ENCODE measurements around the gene OR2S2. TPM values are rescaled to one million over a fixed set of nuclear protein-coding genes. Genes with fewer than 3 reads are reported as not detected.
"Not testable (repeated sequence)": the region's sequence is repeated elsewhere in the genome, so short reads cannot be mapped to it uniquely, and the experiment has no call there.

OR2S2 gene
- total RNA-seq, 1 donor from 2014 or later, result not detected

- TF ChIP-seq CTCF (IDR thresholded peaks at IDR 0.05; ENCODE audit: unreplicated experiment), result no peak
- Mint-ChIP-seq H3K36me3 (no peaks in the 10 kb centered on the region), H3K4me3 (no peak overlapping the region), H3K4me1 (no peaks in the 10 kb centered on the region), H3K9me3 (peaks cover 12% of the 10 kb centered on the region), H3K27me3 (ENCODE audit: low read depth) (peaks cover 51% of the 10 kb centered on the region), H3K27ac (no peak overlapping the region)
- no peak for DNase-seq (ENCODE audit: low spot score in 2 of 2, unreplicated experiment in 2 of 2)
Measured at GRCh38 chr9:35996358-35996970, 38.5 kb upstream of the OR2S2 start.

- H3K27me3 Mint-ChIP-seq (ENCODE audit: low read depth), result peaks cover 53% of the 10 kb centered on the region
- no peak overlapping the region for H3K4me3 Mint-ChIP-seq
- no peaks in the 10 kb centered on the region for H3K4me1 Mint-ChIP-seq
- H3K36me3 Mint-ChIP-seq, result no peaks in the 10 kb centered on the region
- no peak for DNase-seq (ENCODE audit: low spot score in 2 of 2, unreplicated experiment in 2 of 2)
- TF ChIP-seq CTCF (IDR thresholded peaks at IDR 0.05; ENCODE audit: unreplicated experiment), result no peak
- no peak overlapping the region for H3K27ac Mint-ChIP-seq
- H3K9me3 Mint-ChIP-seq, result peaks cover 12% of the 10 kb centered on the region
Measured at GRCh38 chr9:35994959-35995358, 37.0 kb upstream of the OR2S2 start.

GRCh38 chr9:35993976-35994720, 36.2 kb upstream of the OR2S2 start:
- Mint-ChIP-seq H3K36me3 (no peaks in the 10 kb centered on the region), H3K4me1 (no peaks in the 10 kb centered on the region), H3K9me3 (peaks cover 12% of the 10 kb centered on the region), H3K27ac (no peak overlapping the region), H3K4me3 (no peak overlapping the region), H3K27me3 (ENCODE audit: low read depth) (peaks cover 54% of the 10 kb centered on the region)
- no peak for DNase-seq (ENCODE audit: low spot score in 2 of 2, unreplicated experiment in 2 of 2)
- TF ChIP-seq CTCF (IDR thresholded peaks at IDR 0.05; ENCODE audit: unreplicated experiment), result no peak

- H3K27ac Mint-ChIP-seq; H3K4me3 Mint-ChIP-seq; H3K36me3 Mint-ChIP-seq; H3K9me3 Mint-ChIP-seq; H3K4me1 Mint-ChIP-seq; DNase-seq (ENCODE audit: low spot score in 2 of 2, unreplicated experiment in 2 of 2): not testable (repeated sequence)
- peaks cover 64% of the 10 kb centered on the region for H3K27me3 Mint-ChIP-seq (ENCODE audit: low read depth)
Measured at GRCh38 chr9:35993136-35993535, 35.2 kb upstream of the OR2S2 start.

- Mint-ChIP-seq H3K9me3 (no peaks in the 10 kb centered on the region), H3K4me3 (no peak overlapping the region), H3K27me3 (ENCODE audit: low read depth) (peaks cover 70% of the 10 kb centered on the region), H3K36me3 (no peaks in the 10 kb centered on the region), H3K27ac (no peak overlapping the region), H3K4me1 (no peaks in the 10 kb centered on the region)
- TF ChIP-seq CTCF (IDR thresholded peaks at IDR 0.05; ENCODE audit: unreplicated experiment), result no peak
- no peak for DNase-seq (ENCODE audit: low spot score in 2 of 2, unreplicated experiment in 2 of 2)
Measured at GRCh38 chr9:35990155-35990554, 32.2 kb upstream of the OR2S2 start.

GRCh38 chr9:35984021-35984420, 26.1 kb upstream of the OR2S2 start:
- Mint-ChIP-seq H3K36me3 (no peaks in the 10 kb centered on the region), H3K27me3 (ENCODE audit: low read depth) (peaks cover 33% of the 10 kb centered on the region), H3K4me3 (no peak overlapping the region), H3K4me1 (peaks cover 15% of the 10 kb centered on the region), H3K27ac (no peak overlapping the region), H3K9me3 (no peaks in the 10 kb centered on the region)
- no peak for TF ChIP-seq CTCF (IDR thresholded peaks at IDR 0.05; ENCODE audit: unreplicated experiment)
- no peak for DNase-seq (ENCODE audit: low spot score in 2 of 2, unreplicated experiment in 2 of 2)

Data from mesothelial cell of epicardium (in vitro differentiated cells).